Esophagus squamous epithelium (tissue), 5 donors: ENCODE data around the gene RNF215. TPM values are rescaled to one million over a fixed set of nuclear protein-coding genes. Genes with fewer than 3 reads are reported as not detected.

Source experiments
- DNase-seq: peaks from one replicate; lab custom pipeline; 2025; lab: John Stamatoyannopoulos, UW
- H3K27ac ChIP-seq, 4 donors: fragments of 200-600 bp; sonication (generic); one replicate each; pipeline ENCODE4 v1.5.1; 2016 to 2019; ENCODE audit warnings: mild to moderate bottlenecking in 1 of 4
- H3K27me3 ChIP-seq, 4 donors: fragments of 200-600 bp; sonication (generic); 1 replicate in 3 of 4; 2 replicates in 1 of 4; pipeline versions ENCODE4 v1.5.1 to v1.6.0; 2017 to 2021; ENCODE audit warnings: antibody characterized with exemption in 1 of 4
- H3K36me3 ChIP-seq, 3 donors: fragments of 200-600 bp; sonication (generic); one replicate each; pipeline ENCODE4 v1.5.1; 2016 to 2019
- H3K4me1 ChIP-seq, 3 donors: fragments of 200-600 bp; sonication (generic); one replicate each; pipeline ENCODE4 v1.5.1; 2017 to 2019
- H3K4me3 ChIP-seq, 4 donors: fragments of 200-600 bp; sonication (generic); 1 replicate in 3 of 4; 2 replicates in 1 of 4; pipeline ENCODE4 v1.5.1; 2016 to 2019; ENCODE audit warnings: mild to moderate bottlenecking in 2 of 4, moderate library complexity in 1 of 4
- H3K9me3 ChIP-seq, 3 donors: fragments of 200-600 bp; sonication (generic); one replicate each; pipeline ENCODE4 v1.5.1; 2016 to 2019
- POLR2A ChIP-seq, 4 donors: fragments of 450-650 bp; IDR thresholded peaks; one replicate each; pipeline ENCODE4 v1.6.1; 2017; ENCODE audit warnings: antibody characterized with exemption in 4 of 4, mild to moderate bottlenecking in 4 of 4, moderate library complexity in 3 of 4
- WGBS, 2 donors: methylation state at CpG; one replicate each; pipeline ENCODE4 v1.1.5; 2018; 5-methylcytosine and 5-hydroxymethylcytosine counted together
- intact Hi-C: fragments of 100-400 bp; cut with DNase I; formaldehyde crosslinking; loops from one replicate; pipeline ENCODE4 v1.15.0; 2022
- total RNA-seq, 4 donors: library from RNA; depleted of rRNA; stranded (reverse); fragments of >200 nt; gene quantifications; one replicate each; pipeline ENCODE4 v1.1.0, GENCODE V29; 2016
- TF ChIP-seq, protein P1 (sequence below), 6 experiments: fragments of 450-650 bp in 4 of 6; fragments of 200-600 bp in 2 of 6; sonication (generic) in 2 of 6; IDR thresholded peaks; one replicate each; pipeline ENCODE4 v1.5.1; 2016 to 2019; ENCODE audit warnings: antibody characterized with exemption in 6 of 6, mild to moderate bottlenecking in 4 of 6, moderate library complexity in 4 of 6
- donor health status: DM: yes; HTN: yes; CAD: no.

RNF215 gene
- total RNA-seq, 4 donors from 2014 or later: 2.3 to 8.4 (median 3.9) TPM

DNA sequence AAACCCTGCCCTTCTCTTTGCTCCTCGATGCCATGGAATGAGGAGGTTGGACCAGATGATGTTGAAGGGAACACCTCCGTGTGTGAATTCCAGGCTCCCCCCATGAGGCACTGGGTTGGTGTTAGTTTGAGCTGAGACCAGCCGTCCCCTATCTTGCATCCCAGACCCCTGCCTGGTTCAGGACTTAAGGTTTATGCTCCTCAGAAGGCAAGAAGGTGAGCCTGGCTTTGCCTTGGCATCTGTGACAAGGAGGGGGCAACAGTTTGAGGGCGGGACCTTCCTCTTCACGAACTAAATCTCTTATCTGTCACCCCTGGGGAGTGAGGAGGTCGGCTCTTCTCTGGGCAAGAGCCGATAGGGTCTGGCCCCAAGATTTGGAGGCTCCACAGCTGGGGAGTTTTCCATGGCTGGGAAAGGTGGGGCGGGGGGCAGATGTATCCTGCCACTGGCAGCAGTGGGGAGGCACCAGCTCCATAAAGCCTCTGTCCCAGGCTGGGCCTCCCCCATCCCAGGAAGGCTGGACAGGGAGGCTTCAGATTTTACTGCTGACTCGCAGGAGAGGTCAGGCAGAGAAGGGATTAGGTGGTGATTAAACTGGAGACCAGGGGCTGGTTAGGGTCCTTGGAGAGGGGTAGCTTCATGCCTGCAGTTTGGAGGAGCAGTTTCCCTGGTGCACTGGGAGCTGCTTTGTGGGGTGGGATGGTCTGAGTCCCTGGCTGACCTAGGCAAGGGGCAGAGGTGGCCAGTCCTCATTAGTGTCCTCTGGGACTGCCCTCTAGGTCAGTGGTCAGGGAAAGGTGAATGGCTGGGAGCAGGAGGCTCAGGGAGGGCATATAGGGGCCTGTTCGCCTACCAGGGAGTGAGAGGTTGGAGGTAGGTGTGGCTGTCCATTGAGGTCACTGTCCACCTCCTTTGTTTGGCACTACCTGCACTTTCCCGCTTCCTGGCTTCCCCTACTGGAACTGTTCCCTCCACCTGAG lies 10.7 kb upstream of the RNF215 start:
- peaks cover 0 to 20% (median 0%) of the 10 kb centered on the region in 4 donors for H3K27me3 ChIP-seq
- peak overlapping the region; percentile 71 to 85 (median 84) for H3K27ac ChIP-seq
- no peak for DNase-seq
- intact Hi-C loops: no loop called here
- no peaks in the 10 kb centered on the region for H3K9me3 ChIP-seq
- TF ChIP-seq, protein P1, sequence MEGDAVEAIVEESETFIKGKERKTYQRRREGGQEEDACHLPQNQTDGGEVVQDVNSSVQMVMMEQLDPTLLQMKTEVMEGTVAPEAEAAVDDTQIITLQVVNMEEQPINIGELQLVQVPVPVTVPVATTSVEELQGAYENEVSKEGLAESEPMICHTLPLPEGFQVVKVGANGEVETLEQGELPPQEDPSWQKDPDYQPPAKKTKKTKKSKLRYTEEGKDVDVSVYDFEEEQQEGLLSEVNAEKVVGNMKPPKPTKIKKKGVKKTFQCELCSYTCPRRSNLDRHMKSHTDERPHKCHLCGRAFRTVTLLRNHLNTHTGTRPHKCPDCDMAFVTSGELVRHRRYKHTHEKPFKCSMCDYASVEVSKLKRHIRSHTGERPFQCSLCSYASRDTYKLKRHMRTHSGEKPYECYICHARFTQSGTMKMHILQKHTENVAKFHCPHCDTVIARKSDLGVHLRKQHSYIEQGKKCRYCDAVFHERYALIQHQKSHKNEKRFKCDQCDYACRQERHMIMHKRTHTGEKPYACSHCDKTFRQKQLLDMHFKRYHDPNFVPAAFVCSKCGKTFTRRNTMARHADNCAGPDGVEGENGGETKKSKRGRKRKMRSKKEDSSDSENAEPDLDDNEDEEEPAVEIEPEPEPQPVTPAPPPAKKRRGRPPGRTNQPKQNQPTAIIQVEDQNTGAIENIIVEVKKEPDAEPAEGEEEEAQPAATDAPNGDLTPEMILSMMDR (IDR thresholded peaks at IDR 0.05): no peak
- no peak for TF ChIP-seq POLR2A (IDR thresholded peaks at IDR 0.05)
- 75% methylated on average over 1 of the region's 11 CpGs for WGBS, 2 donors
- H3K4me3 ChIP-seq: peak overlapping the region; percentile 61 to 89 (median 72)
- peaks cover 20 to 61% (median 24%) of the 10 kb centered on the region in 3 donors for H3K4me1 ChIP-seq
- peaks cover 0 to 22% (median 0%) of the 10 kb centered on the region in 3 donors for H3K36me3 ChIP-seq

DNA sequence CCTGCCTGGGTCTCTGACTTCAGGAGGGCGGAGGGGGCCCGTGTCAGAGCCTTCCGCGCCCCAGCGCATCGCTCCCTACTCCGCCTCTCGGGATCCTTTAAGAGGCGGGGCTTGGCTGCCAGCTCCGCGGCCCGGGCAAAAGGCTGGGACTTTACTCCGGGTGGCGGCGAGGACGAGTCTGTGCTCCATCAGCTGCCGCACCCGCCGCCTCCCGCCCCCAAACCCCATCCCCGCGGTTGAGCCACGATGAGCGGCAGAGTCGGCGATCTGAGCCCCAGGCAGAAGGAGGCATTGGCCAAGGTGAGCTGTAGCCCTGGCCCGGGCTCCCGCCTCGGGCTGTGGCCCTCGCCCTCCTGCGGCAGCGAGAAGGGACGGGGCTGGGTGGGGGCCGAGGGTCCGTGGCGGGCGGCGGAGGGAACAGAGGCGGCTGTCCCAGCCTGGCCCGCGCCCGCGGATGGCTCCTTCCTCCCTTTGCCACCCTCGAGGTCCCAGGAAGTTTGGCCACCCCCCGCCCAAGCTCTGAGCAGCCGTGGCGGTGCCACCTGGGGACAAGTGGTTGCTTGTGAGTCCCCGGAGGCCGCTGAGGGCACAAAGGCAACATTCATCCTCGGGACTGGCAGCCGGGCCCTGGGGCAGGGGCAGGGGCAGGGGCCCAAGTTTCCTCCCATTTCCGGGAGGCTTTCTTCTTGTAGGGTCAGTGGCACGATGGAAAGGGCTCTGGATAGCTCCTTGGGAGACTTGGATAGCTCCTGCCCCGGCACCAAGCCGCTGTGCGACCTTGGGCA lies 9.9 kb upstream of the RNF215 start, which contains the start of gene SEC14L2:
Gene SEC14L2, plus strand, starts transcription at position 148 of the 785 bp plus-strand sequence. Its CDS starts 99 bp downstream, at position 247.
- intact Hi-C loops: no loop called here
- peaks cover 20 to 64% (median 24%) of the 10 kb centered on the region in 3 donors for H3K4me1 ChIP-seq
- DNase-seq: no peak
- H3K36me3 ChIP-seq: peaks cover 0 to 15% (median 0%) of the 10 kb centered on the region in 3 donors
- peak within 1 kb of the TSS; percentile 71 to 85 (median 84) for H3K27ac ChIP-seq
- TF ChIP-seq, protein P1 (IDR thresholded peaks at IDR 0.05): no peak
- TF ChIP-seq POLR2A (IDR thresholded peaks at IDR 0.05): peak in 2 of 4 donors; percentile 31 to 59
- no CpG with 5 or more reads among the region's 56 CpGs for WGBS, 2 donors
- peaks cover 0 to 25% (median 0%) of the 10 kb centered on the region in 4 donors for H3K27me3 ChIP-seq
- no peaks in the 10 kb centered on the region for H3K9me3 ChIP-seq
- H3K4me3 ChIP-seq: peak within 1 kb of the TSS; percentile 61 to 89 (median 72)

DNA sequence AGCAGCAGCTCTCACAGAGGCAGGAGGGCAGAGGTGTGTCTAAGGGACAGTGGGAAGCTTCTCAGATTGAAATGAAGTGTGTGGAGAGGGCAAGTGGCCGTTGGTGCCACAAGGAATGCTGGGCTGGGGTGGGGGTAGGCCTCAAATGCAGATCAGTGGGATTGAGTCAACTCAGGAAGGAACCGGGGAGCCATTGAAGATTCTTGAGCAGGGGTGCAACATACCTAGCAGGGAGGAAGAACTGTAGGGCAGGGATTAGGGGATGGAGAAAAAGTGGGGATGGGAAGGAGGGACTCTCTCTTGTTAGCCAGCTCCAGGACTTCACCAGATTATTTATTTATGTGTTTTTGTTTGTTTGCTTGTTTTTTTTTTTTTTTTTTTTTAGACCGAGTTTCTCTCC lies 6.7 kb upstream of the RNF215 start:
- DNase-seq: no peak
- WGBS, 2 donors: 71 to 83% methylated on average over 3 of the region's 3 CpGs
- H3K4me3 ChIP-seq: no peak overlapping the region
- no peak overlapping the region for H3K27ac ChIP-seq
- H3K9me3 ChIP-seq: no peaks in the 10 kb centered on the region
- intact Hi-C loops: loop anchor here (5.0 kb wide), 1 partner anchor 33 kb away; the partner anchor contains the start of gene MTFP1
- peaks cover 0 to 25% (median 0%) of the 10 kb centered on the region in 4 donors for H3K27me3 ChIP-seq
- H3K4me1 ChIP-seq: peaks cover 14 to 41% (median 17%) of the 10 kb centered on the region in 3 donors
- no peaks in the 10 kb centered on the region for H3K36me3 ChIP-seq
- no peak for TF ChIP-seq POLR2A (IDR thresholded peaks at IDR 0.05)
- TF ChIP-seq, protein P1 (IDR thresholded peaks at IDR 0.05): no peak

DNA sequence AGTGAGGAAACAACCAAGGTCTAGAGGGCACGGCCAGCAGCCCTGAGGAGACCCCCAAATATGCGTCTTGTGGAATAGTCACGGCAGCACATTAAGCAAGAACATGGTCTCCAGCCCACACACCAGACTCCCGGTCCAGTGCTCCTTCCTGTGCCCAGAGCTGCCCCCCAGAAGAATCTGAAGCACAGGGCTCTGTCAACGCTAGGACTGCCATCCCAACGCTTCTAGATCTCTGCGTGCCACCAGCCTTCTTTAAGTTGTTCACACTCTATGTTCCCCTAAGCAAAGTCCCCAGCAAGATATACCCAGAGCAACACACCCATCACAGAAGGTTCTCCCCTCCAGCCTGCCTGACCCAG lies 6.1 kb upstream of the RNF215 start:
- DNase-seq: no peak
- no peaks in the 10 kb centered on the region for H3K36me3 ChIP-seq
- H3K4me3 ChIP-seq: no peak overlapping the region
- H3K9me3 ChIP-seq: no peaks in the 10 kb centered on the region
- H3K27ac ChIP-seq: no peak overlapping the region
- H3K4me1 ChIP-seq: peaks cover 12 to 36% (median 14%) of the 10 kb centered on the region in 3 donors
- intact Hi-C loops: loop anchor here (5.0 kb wide), 1 partner anchor 34 kb away; the partner anchor contains the start of gene MTFP1
- 73 to 75% methylated on average over 4 of the region's 7 CpGs for WGBS, 2 donors
- TF ChIP-seq POLR2A (IDR thresholded peaks at IDR 0.05): no peak
- TF ChIP-seq, protein P1 (IDR thresholded peaks at IDR 0.05): no peak
- peaks cover 0 to 25% (median 0%) of the 10 kb centered on the region in 4 donors for H3K27me3 ChIP-seq
